Astrocyte of the cerebellum (primary cell): ENCODE results near the gene EPAS1.

ENCODE experiments used
- DNase-seq: peaks from one replicate; pipeline ENCODE4 v3.0.0-alpha.2; 2011; ENCODE audit warnings: low read depth
- H3K4me3 ChIP-seq: 2 replicates; pipeline ENCODE4 v1.5.1; 2011; ENCODE audit warnings: mild to moderate bottlenecking, low read depth, low read length, moderate library complexity
- in situ Hi-C: cut with HindIII; loops from 2 replicates; pipeline ENCODE4 v1.10.0; 2017; ENCODE audit warnings: low sequenced_read_pairs
- TF ChIP-seq, protein P1 (sequence below): IDR thresholded peaks from 2 replicates; pipeline ENCODE4 v1.5.1; 2012; ENCODE audit warnings: low read length, low read depth, moderate library complexity, mild to moderate bottlenecking; ENCODE audit errors: missing control alignments

EPAS1 gene

DNA sequence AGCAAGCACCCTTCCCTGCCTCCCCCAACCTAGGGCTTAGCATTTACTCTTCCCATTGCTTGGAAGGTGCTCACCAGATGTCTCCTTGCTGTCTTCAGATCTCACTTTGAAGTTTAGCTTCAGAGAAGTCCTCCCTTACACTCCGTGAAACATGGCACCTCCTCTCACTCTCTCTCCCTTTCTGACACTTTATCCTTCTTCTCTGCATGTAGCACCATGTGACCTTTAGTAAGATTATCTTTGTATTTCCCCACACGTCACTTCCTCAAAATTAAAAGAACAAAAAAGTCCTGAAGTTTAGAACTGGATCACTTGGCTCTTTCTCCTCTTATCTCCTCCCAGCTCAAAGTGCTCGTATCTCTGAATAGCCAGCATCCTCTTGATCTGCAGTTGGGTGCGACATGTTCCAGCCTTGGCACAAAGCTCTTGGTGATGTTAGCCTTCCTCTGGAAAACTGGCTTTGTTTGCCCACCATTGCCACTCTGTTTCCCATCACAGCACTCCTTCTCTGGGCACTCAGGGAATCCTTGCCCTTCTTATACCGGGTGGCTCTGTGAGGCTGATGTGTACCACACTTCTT lies 40.6 kb upstream of the EPAS1 start:
- no peak overlapping the region for H3K4me3 ChIP-seq
- TF ChIP-seq, protein P1, sequence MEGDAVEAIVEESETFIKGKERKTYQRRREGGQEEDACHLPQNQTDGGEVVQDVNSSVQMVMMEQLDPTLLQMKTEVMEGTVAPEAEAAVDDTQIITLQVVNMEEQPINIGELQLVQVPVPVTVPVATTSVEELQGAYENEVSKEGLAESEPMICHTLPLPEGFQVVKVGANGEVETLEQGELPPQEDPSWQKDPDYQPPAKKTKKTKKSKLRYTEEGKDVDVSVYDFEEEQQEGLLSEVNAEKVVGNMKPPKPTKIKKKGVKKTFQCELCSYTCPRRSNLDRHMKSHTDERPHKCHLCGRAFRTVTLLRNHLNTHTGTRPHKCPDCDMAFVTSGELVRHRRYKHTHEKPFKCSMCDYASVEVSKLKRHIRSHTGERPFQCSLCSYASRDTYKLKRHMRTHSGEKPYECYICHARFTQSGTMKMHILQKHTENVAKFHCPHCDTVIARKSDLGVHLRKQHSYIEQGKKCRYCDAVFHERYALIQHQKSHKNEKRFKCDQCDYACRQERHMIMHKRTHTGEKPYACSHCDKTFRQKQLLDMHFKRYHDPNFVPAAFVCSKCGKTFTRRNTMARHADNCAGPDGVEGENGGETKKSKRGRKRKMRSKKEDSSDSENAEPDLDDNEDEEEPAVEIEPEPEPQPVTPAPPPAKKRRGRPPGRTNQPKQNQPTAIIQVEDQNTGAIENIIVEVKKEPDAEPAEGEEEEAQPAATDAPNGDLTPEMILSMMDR = no peak
- no peak for DNase-seq
- in situ Hi-C loops = loop anchor here (10.0 kb wide), 1 partner anchor 72 kb away; no protein-coding TSS in a partner anchor

DNA sequence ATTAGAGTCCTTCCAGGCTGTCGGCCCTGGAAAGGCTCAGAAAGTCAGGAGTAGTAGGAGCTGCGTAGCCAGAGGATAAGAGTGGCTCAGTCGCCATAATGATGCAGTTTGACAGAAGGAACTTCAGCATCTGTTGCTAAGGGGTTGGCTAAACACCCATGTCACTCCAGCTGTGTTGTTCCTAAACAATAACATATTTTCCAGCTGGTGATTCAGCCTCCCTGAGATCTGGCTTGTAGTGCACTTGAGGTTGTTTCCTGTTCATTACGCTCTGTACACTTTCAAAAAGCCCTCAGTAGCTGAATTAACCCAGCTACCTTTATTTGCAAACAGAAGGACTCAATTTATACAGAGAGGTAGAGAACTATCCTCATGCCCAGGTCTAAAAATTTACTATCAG lies 39.7 kb upstream of the EPAS1 start:
- TF ChIP-seq, protein P1 = no peak
- peak; percentile 38 for DNase-seq
- in situ Hi-C loops = loop anchor here (10.0 kb wide), 1 partner anchor 73 kb away; no protein-coding TSS in a partner anchor
- no peak overlapping the region for H3K4me3 ChIP-seq

DNA sequence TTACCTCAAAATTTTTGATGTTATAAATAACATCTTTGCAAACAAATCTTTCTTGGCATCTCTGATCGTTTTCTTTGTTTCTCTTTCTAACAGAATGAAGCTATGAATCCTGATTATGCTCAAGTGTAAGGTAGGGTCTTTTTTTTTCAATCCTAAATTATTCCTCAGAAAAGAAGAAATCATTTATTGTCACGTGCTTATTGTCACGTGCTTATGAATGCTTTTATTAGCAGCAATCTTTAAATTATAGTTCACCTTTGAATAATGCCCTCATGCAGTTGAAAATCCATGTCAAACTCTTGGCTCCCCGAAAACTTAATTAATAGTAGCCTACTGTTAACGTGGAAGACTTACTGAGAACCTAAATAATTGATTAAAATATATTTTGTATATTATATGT lies 39.2 kb upstream of the EPAS1 start:
- in situ Hi-C loops = loop anchor here (10.0 kb wide), 1 partner anchor 73 kb away; no protein-coding TSS in a partner anchor
- no peak overlapping the region for H3K4me3 ChIP-seq
- no peak for DNase-seq
- TF ChIP-seq, protein P1 = no peak

DNA sequence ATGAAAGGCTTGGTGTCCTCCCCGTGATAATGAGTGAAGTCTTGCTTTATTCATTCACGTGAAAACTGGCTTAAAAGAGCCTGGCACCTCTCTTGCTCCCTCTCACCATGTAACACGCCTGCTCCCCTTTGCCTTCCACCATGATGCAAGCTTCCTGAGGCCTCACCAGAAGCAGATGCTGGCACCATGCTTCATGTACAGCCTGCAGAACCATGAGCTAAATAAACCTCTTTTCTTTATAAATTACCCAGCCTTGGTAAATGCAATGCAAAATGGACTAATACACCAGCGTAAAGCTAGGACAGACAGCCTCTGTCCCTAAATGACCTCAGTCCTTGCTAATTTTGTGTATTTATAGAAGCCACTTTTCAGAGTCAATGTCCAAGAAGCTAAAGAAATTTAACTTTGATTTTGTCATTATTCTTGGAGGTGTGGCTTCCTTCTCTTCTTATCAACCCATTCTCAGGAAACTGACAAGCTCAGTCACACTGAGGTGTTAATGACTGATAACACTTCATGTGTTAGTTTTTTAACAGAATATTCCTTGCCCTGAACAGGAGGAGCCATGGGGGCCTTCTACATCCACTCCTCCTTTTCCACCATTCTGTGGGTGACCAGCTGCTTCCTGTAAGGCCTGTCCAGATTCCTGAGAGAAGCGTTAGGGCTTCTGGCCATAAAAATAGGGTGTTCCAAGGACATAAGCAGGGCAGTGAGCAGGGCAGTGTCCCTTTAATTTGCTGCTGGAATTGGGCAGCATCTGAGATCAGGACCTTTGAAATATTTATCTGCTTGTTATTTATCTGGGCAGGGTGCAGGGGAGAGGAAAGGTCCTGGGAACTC lies 38.0 kb upstream of the EPAS1 start:
- no peak overlapping the region for H3K4me3 ChIP-seq
- in situ Hi-C loops = loop anchor here (10.0 kb wide), 1 partner anchor 74 kb away; no protein-coding TSS in a partner anchor
- DNase-seq = no peak
- TF ChIP-seq, protein P1 = no peak

DNA sequence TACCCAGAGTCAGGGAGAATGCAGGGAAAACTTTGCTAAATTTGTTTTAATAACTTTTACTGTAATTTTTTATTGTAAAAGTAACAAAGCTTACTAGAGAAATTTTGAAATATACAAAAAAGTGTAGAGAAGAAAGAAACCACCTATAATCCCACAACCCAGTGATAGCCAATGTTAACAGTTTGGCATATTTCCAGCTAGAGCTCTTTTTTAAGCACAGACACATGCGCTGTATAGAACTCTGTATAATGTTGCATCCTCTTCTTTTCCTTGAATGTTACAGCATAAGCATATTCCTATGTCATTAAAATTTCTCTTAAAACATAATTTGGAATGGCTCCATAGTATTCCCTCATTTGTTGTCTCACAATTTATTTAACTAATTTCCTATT lies 37.4 kb upstream of the EPAS1 start:
- H3K4me3 ChIP-seq = no peak overlapping the region
- no peak for DNase-seq
- in situ Hi-C loops = loop anchor here (10.0 kb wide), 1 partner anchor 75 kb away; no protein-coding TSS in a partner anchor
- TF ChIP-seq, protein P1 = no peak

DNA sequence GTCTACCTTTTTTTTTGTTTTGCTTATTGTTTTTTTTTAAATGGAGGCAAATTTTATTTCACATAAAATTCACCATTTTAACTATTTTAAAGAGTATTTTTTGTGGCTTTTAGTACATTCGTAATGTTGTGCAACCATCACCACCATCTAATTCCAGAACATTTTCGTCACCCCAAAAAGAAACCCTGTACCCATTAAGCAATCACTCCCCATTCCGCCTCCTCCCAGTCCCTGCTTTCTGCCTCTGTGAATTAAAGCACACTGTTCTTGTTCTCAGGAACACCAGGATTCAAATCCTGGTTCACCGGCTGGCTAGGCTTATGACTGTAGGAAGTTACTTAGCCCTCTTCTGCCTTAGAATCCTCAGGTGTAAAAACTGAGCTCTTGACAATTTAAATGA lies 36.9 kb upstream of the EPAS1 start:
- H3K4me3 ChIP-seq = no peak overlapping the region
- DNase-seq = no peak
- TF ChIP-seq, protein P1 = no peak
- in situ Hi-C loops = no loop called here
